Measurements from ENCODE around the gene AKR1C2.
"Not testable (repeated sequence)": the region's sequence is repeated elsewhere in the genome, so short reads cannot be mapped to it uniquely, and the experiment has no call there.

AKR1C2 gene

GRCh38 chr10:5023177-5023805, 19.6 kb upstream of the AKR1C2 start:
- DNase-seq (ENCODE audit: low read depth in 2 of 2), result no peak

DNA sequence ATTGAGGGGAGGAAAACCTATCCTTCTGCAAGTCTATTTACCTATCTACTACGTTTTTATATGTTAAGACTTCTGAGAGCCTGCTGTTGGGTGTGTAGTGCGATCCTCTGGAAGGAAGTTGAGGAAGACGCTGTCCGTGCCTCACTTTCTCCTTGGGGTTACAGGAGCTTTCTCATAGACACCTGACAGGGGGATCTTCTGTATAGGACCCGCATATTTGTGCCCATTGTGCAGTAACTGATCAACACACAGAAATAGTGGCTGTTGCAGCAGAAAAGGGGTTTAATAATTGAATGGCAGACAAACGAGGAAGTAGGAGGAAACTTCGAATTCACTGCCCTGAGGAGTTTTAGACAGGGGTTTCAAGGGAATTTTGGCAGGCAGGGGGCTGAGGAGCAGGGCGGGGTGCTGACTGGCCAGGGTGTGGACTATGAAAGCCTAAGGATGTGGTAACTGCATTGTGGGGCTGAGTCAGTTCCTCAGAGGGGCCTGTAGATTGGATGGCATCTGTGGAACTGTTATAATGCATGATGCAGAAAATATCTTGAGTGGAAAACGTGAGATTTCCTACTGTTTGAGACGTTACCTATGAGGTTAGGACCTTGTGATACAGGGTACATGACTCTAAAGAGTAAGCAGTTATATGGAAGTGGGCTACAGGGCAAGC, 18.1 kb upstream of the AKR1C2 start:
- DNase-seq (ENCODE audit: low read depth in 2 of 2), result not testable (repeated sequence)

DNA sequence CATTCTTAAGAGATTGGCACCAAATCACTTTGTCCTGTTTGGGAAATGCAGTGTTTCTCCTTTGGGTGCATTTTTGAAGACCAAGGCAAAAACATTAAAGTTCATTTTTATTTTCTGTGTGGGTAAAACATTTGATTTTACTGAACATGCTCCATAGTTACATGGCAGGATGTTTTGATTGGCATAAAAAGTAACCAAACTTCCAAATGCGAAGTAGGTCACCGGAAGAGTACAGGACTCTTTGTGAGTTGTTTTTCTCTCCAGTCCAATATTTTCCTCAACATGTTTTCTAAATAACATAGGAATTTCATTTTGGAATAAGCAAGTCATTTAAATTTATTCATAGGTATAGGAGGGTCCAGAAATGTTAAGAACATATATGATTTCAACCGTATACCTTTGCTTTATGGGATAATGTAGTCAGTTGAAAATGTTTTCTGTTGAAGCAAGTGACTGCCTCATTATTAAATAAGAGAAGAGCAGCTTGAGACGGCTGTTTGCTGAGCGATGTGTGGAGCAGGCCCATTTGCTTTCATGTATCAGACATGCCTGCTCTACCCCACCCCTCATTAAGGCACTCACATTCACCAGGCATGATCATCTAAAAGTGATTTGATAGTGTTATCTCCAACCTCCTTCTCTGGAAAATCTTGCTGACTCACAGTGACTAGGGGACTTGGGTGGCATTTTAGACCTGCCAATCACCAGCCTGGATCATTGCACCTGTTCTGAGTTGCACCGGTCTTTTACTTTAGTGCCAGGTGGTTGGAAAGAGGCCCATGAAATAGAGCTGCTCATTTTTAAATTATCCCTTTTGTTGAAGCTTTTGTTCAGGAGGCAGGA, 16.3 kb upstream of the AKR1C2 start:
- DNase-seq (ENCODE audit: low read depth in 2 of 2), result not testable (repeated sequence)

DNA sequence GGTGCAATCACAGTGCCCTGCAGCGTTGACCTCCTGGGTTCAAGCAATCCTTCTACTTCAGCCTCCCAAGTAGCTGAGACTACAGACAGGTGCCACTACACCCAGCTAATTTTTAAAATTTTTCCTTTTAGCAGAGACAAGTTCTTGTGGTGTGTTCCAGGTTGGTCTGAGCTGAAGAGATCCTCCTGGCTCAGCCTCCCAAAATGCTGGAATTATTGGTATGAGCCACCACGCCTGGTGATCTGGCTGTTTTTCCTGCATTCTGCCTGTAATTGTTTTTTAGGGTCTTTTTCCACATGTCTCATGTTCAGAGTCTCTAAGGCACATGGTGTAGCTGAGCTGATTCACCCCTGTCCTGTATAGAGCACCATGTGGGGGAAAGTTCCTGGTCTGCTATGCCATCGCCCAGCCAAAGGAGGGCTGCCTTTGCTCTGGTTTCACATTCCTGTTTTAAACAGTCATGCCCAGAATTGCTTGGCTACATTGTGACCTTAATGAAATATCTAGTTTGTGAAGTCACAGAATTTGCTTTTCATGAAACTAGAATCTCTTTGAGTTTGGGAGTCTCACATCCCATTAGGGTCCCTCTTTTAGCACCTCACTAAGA, 15.1 kb upstream of the AKR1C2 start:
- DNase-seq (ENCODE audit: low read depth in 2 of 2), result not testable (repeated sequence)

DNA sequence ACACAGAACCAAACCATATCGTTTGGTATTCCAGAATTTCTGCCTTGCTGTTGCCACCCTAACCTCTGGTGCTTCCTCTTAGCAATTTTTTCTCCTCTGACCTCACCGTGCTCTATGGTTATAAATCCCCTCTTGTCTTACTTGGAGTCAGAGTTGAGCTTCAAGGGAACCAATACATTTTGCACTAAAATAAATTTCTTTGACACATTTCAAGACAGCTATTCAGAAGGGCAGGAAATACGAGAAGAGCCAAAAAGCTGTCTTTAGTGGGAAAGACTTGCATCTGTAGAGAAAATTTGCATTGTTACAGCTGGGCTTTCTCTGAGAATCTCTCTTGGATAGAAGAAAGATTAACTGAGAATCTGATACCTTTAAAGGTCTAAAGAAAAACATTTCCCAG, 14.5 kb upstream of the AKR1C2 start:
- DNase-seq (ENCODE audit: low read depth in 2 of 2), result no peak

DNA sequence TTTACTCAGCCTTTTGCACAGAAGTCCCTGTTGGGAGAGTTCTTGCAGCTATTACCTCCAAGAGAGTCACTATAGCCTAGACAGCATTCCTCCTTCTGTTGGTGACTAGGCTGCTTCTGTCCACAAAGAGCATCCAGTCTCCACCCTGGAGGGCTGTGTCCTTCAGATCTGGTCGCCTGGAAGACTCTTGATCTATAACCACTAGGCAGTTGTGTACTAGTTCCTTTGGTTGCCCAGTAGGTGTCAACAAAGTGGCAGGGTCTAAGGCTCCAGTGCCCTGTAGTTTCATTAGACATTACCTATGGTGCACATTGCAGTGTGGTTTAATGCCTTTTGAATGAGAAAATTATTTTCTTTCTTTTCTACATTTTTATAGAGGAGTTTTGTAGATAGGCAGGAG, 11.3 kb upstream of the AKR1C2 start:
- no peak for DNase-seq (ENCODE audit: low read depth in 2 of 2)

GRCh38 chr10:5014200-5014910, 10.7 kb upstream of the AKR1C2 start:
- DNase-seq (ENCODE audit: low read depth in 2 of 2), result not testable (repeated sequence)

GRCh38 chr10:5013385-5013784, 9.7 kb upstream of the AKR1C2 start:
- no peak for DNase-seq (ENCODE audit: low read depth in 2 of 2)

DNA sequence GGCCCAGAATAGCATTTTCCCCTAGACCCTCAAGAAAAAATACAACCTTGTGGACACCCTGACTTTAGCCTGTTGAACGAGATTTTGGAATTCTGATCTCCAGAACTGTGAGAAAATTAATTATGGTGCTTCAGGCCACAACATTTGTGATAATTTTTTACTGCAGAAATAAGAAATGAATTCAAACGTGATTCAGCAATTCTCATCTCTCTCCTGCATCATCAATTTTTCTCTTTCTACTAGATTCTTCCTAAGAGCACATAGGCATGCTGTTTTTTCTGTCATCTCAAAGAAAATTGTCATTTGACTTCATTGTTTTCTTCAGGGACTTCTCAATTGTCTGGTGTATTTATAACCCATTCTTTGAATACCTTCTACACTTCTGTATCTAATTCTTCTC, 8.9 kb upstream of the AKR1C2 start:
- DNase-seq (ENCODE audit: low read depth in 2 of 2), result no peak

DNA sequence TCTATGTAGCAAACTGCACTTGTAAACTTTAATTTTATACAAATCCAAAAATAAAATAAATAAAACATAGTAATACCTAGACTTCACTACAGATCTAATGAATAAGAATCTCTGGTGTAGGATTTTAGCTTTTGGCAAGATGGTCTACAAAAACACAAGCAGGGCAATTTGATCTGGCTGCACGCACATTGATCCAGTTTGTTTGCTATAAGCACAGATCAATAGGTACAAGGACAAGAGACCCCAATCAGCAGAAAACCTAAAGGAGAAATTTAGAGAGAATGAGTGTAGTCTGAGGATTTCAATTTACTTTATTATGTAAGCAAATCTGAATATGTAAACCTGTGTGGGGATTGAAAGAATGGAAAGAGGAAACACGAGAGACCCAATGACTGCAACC, 7.7 kb upstream of the AKR1C2 start:
- not testable (repeated sequence) for DNase-seq (ENCODE audit: low read depth in 2 of 2)

- DNase-seq (ENCODE audit: low read depth in 2 of 2), result not testable (repeated sequence)
These were observed 6.4 kb upstream of the AKR1C2 start for GRCh38 chr10:5010043-5010442.

DNA sequence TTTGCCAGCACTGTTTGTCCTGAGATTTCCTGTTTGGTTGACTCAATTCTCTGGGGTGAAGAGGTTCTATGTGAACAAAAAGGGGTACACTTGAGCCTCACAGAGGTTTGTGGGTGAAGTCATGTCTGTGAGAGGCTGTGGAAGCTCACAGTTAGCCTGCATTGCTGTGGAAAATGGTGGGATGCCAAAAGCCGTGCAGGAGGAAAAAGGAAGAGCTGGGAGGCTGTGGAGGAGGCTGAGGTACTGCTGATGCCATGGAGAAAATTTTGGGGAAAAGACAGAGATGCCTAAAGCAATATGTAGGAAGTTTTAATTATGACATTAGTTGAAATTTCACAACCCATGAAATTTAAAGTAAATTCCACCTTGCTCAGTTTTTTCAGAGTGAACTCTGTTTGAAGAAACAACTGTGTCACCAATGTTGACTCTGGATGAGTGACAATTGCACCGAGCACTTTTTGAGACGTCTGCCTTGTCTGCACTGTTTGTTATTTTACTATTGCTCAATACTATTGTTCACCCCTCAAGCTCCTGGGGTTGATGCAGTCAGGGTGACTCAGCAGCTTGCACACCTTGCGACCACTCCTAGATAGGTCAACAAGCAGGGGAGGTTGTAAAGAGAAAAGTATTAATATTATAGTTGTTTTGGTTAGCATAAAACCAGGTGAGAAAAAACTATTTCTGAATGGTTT, 5.3 kb upstream of the AKR1C2 start:
- DNase-seq (ENCODE audit: low read depth in 2 of 2), result not testable (repeated sequence)

DNA sequence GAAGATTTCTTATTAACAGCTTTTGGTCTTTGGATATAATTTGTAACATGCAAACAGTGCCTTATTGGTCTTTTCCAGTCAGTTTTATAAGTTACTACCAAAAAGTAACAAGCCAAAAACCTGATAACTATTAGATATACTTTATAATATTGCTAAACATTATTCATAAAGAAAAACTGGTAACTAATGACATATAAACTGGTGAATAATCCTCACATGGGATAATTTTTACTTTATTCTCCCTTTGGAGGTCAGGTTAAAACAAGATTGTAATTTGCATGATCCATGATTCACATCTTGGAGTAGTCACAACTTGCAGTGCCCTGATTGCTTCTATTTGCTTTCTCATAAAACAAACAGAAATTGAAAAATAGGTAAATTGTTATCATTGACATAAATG, 844 bp upstream of the AKR1C2 start:
- not testable (repeated sequence) for DNase-seq (ENCODE audit: low read depth in 2 of 2)

GRCh38 chr10:5004030-5004385, 351 bp upstream of the AKR1C2 start:
- not testable (repeated sequence) for DNase-seq (ENCODE audit: low read depth in 2 of 2)

GRCh38 chr10:5002013-5002727, 1.5 kb downstream of the AKR1C2 start:
- DNase-seq (ENCODE audit: low read depth in 2 of 2), result no peak

- no peak for DNase-seq (ENCODE audit: low read depth in 2 of 2)
These were observed 5.0 kb downstream of the AKR1C2 start for GRCh38 chr10:4998671-4999070.

DNA sequence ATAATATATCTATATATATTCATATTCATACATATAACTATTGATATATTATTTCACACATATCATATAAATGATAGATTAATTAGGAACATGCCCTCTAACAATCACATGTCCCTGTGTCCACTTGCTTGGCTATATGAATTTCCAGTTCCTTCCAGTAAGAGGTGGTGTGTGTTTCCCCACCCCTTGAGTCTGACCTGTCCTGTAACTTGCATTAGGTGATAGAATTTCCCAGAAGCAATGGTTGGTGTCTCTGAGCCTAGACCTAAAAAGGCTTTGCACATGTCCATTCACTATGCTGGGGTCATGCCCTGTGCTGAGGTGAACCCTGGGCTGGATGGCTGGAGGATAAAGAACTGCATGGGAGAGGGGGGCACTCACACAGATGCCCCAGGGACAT, 9.4 kb downstream of the AKR1C2 start:
- DNase-seq (ENCODE audit: low read depth in 2 of 2), result not testable (repeated sequence)

- DNase-seq (ENCODE audit: low read depth in 2 of 2), result not testable (repeated sequence)
These were observed 11.1 kb downstream of the AKR1C2 start for GRCh38 chr10:4992564-4992963.

- DNase-seq (ENCODE audit: low read depth in 2 of 2), result not testable (repeated sequence)
These were observed 12.2 kb downstream of the AKR1C2 start for GRCh38 chr10:4991463-4991862.

GRCh38 chr10:4990217-4990616, 13.4 kb downstream of the AKR1C2 start:
- DNase-seq (ENCODE audit: low read depth in 2 of 2), result no peak

All from stimulated activated CD8-positive, alpha-beta memory T cell treated with anti-CD3 and anti-CD28 coated beads, Interleukin-15, amount 100 ng/mL, for 48 hours (primary cell).